GM21447 (cell line): ENCODE data around the gene SEMA3D.
"Not testable (repeated sequence)": the region's sequence is repeated elsewhere in the genome, so short reads cannot be mapped to it uniquely, and the experiment has no call there.

Experiments used
- ATAC-seq: cut with Tn5 transposase; IDR thresholded peaks from one replicate; pipeline ENCODE4 v1.9.1; 2021; ENCODE audit not compliant: unreplicated experiment

SEMA3D gene

DNA sequence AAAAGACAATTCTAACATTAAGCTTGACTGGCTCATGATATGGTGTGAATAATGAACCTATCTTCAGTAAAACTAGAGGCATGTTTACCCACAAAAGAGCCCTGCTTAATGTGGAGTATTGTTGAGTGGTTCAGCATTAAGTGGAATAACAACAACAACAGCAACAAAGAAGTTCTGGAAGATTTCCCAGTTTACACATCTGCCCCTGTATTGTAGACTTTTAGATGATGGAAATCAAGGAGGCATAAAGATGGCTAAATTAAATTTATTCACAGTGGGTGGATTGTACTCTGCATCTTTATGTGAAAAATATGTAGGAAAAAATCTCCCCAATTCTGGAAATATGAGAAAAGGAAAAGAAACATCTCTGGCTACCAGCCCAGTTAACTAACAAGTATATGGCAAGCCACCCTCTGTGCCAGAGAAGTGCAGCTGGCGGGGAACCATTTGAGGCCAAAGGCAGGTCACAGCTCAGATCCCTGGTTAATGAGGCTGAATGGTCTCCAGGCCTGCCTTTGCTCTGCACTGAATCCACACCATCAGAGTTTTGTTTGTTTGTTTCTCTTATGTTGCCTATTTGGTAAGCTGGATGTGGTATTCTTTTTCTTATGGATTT, 186.0 kb downstream of the SEMA3D start:
- no peak for ATAC-seq

DNA sequence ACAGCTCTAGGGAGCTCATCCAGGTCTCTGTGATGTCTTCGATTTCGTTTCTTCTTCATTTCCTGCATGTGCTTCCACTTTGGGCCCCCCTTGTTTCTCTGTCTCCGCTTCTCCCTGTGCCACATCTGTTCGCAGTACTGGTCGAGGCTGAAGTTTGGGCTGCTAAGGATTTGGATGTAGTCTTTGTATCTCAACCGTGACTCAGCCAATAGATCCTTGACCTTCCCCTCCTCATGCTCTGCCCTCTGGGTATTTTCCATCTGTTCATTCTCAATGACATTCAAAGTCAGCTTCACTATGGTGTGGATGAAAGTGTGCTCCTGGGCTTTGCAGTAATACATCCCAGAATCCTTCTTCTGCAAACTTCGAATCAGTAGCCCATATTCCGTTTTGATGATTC, 187.4 kb downstream of the SEMA3D start:
- ATAC-seq, result no peak

DNA sequence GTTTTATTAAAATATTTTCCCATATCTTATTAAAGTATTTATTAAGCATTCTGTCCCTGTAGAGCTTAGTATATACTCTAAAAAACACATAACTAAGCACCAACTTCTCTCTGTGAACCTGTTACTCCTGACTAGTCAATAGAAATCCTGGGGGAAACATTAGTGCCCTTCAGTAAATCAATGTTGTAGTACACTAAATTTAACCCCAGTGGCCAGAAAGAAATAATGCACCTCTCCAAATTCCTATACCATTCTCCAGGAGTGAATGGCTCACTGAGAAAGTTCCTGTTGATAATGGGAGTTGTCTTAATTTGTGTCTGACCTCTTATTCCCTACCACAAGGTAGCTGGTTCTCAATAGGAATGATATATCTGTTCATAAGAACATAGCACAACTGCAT, 188.2 kb downstream of the SEMA3D start:
- no peak for ATAC-seq

DNA sequence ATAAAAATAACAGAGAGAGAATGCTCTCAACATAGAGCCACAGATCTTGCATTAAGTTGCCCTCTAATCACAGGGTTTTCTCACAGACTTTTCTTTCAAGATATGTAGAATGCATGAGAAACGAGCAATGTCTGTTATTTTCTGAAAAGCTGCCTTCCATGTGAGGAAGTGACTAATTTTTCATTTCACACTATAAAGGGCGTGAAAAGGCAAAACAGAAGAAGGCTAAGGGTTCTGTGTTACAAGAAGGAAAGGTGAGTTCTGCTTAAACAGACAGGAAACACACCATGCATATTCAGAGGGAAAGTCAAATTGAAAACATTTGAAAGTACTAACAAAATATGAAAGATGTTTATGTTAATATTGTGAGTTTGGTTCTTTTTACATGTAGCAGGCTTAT, 189.2 kb downstream of the SEMA3D start:
- ATAC-seq, result no peak

GRCh38 chr7:84992954-84993353, 193.9 kb downstream of the SEMA3D start:
- not testable (repeated sequence) for ATAC-seq

- ATAC-seq, result no peak
Observed at GRCh38 chr7:84985073-84985784, 201.6 kb downstream of the SEMA3D start.

- ATAC-seq, result no peak
Observed at GRCh38 chr7:84982199-84982598, 204.7 kb downstream of the SEMA3D start.

DNA sequence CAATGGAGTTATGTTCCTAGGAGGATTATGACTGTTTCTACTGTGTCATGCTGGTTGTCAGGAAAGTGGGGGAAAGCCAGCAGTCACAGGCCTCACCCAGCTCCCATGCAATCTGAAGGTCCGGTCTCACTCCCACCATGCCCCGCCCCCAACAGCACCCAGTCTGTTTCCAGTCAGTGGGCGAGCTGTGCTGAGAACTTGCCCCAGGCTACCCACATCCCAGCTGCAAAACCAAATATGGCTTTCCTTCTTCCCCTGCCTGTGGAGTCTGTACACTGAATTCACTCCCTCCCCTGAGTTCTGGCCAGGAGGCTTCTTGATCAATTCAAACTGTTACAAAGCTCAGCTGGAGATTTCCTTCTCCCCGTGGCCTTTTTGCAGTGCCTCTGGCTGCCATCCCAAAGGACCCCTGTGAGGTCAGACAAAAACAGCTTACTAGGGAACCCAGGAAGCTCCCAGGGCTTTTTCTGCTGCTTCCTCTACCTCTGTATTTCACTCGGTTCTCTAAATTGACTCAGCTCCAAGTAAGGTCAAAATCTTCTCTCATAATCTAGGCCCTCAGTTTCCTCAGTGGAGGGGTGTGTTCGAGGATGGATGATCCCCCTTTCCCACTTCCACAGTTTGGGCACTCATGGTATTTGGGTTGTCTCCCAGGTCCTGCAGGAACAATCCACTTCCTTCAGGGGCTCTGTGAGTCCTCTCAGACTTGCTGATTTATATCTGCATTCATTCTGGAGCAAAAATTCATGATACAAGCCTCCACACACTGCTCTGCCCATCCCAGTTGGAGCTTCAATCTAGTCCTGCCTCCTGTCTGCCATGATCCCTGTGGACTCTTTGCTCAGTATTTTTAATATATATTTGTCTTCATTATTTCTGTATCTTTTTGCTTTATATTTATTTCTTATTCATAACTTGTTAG, 205.5 kb downstream of the SEMA3D start:
- no peak for ATAC-seq

- no peak for ATAC-seq
Observed at GRCh38 chr7:84975586-84976185, 211.2 kb downstream of the SEMA3D start.

GRCh38 chr7:84971360-84971759, 215.5 kb downstream of the SEMA3D start:
- ATAC-seq, result no peak

DNA sequence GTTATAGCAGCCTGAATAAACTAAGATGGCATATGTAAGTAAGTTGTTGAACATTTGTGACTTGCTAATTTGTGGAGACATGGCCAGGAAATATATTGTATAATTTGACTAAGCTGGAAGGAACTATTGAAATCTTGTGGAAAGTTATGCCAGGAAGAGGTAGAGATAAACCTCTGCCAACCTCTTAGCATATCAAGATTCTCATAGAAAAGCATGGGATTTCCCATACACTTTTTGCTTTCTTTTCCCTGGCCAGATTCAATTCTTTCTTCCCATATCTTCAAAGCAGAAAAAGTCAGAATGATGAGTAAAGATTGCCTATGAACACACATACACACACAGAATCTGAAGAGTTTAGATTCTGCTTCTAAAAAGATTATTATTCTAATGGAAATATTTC, 216.2 kb downstream of the SEMA3D start:
- ATAC-seq, result no peak

DNA sequence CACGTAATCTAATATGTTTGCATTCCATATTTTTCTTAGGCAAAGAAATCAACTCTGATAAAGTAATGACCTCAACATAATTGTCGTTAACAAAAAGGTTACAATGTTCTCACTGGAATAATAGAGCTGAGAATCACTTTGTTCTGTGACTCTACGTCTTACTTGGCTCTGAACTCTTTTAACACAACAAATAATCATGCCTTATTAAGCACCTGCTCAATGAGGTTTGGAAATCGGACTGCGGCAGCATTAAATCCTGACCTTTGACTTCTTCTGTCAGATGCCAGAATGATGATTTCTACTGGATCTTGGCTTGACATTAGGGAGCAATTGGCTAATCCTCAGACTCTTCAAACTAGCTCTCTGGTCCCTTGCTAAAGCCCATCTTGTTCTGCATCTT, 233.6 kb downstream of the SEMA3D start:
- ATAC-seq, result no peak

GRCh38 chr7:84950836-84951235, 236.0 kb downstream of the SEMA3D start:
- no peak for ATAC-seq

GRCh38 chr7:84949501-84949900, 237.4 kb downstream of the SEMA3D start:
- no peak for ATAC-seq

GRCh38 chr7:84949067-84949466, 237.8 kb downstream of the SEMA3D start:
- no peak for ATAC-seq

DNA sequence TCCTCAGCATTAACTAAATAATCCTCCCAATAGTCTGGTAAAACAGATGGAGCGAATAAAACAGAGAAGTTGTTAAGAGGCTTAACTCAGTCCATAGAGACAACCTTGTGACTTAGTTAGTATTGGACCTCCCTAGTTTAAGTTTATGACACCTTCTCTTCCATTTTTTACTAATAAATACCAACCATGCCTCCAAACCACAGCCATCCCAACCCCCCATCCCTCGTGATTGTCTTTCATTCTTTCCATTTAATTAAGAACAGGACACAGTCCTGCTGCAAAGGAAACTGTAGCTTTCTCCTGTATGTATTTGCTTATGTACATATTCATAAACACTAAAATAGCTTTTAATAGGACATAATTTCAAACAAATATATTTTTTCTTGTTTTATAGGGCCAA, 238.2 kb downstream of the SEMA3D start:
- no peak for ATAC-seq

- no peak for ATAC-seq
Observed at GRCh38 chr7:84946549-84946948, 240.3 kb downstream of the SEMA3D start.
